Endothelial cell of umbilical vein (primary cell): ENCODE data around the gene RNGTT.

Experiments
- CTCF ChIP-seq, 2 donors: IDR thresholded peaks; 1 replicate in 1 of 2; 2 replicates in 1 of 2; pipeline ENCODE4 v1.5.1; 2011; ENCODE audit warnings: low read length in 2 of 2, mild to moderate bottlenecking in 2 of 2, moderate library complexity in 2 of 2, control low read depth in 1 of 2, inconsistent platforms in 1 of 2, low read depth in 1 of 2; ENCODE audit not compliant: insufficient read depth in 1 of 2; ENCODE audit errors: extremely low read depth in 1 of 2
- EZH2 ChIP-seq: IDR thresholded peaks from 2 replicates; pipeline ENCODE4 v1.6.1; 2012; ENCODE audit warnings: borderline replicate concordance, low read depth, mild to moderate bottlenecking, moderate library complexity, low read length, inconsistent platforms; ENCODE audit not compliant: severe bottlenecking
- JUN ChIP-seq: IDR thresholded peaks from 2 replicates; pipeline ENCODE4 v1.6.1; 2011; ENCODE audit warnings: borderline replicate concordance, low read depth; ENCODE audit not compliant: insufficient read length, insufficient read depth
- MAX ChIP-seq: IDR thresholded peaks from 2 replicates; pipeline ENCODE4 v1.6.1; 2011; ENCODE audit not compliant: insufficient read depth, insufficient read length
- MYC ChIP-seq: IDR thresholded peaks from one replicate; pipeline ENCODE4 v1.6.1; 2011; ENCODE audit warnings: mild to moderate bottlenecking, low read depth, low read length
- POLR2A ChIP-seq: IDR thresholded peaks from 2 replicates; pipeline ENCODE4 v1.6.1; 2012; ENCODE audit warnings: low read depth, mild to moderate bottlenecking, control low read depth, low read length
- POLR2AphosphoS5 ChIP-seq: IDR thresholded peaks from 2 replicates; pipeline ENCODE4 v1.6.1; 2012; ENCODE audit warnings: low read depth, mild to moderate bottlenecking, control low read depth, low read length, moderate library complexity; ENCODE audit not compliant: insufficient read depth

DNA sequence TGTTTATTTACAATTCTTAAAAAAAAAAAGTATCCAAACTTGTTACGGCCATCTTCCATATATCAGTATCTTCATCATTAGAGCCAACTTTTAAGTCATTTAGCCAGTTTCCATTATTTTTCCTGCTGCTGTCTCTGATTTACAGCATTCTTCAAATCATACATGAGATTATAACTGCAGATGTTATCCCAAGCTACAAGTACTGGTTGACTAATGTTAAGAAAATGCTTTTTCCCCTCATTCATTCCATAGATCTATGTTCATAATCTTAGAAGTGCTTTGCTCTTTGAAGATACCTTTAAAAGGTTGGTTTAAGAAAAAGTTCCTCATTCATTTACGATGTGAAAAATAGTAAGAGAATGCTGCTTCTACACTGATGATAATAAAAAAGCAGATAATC lies 158.7 kb downstream of the RNGTT start:
- TF ChIP-seq CTCF (IDR thresholded peaks at IDR 0.05; ENCODE audit: extremely low read depth in 1 of 2, insufficient read depth in 1 of 2, low read depth in 1 of 2, low read length in 2 of 2) (no peak), POLR2A (no peak), JUN (no peak), POLR2AphosphoS5 (no peak), MAX (no peak), EZH2 (no peak), MYC (no peak)
